ENCODE data around the gene HOXB2.

Gene HOXB2

GRCh38 chr17:48579760-48580554 lies 35.0 kb upstream of the HOXB2 start:
- no peak overlapping the region for H3K4me3 ChIP-seq (ENCODE audit: low read depth, low read length)
- DNase-seq (ENCODE audit: low read depth) = no peak

DNA sequence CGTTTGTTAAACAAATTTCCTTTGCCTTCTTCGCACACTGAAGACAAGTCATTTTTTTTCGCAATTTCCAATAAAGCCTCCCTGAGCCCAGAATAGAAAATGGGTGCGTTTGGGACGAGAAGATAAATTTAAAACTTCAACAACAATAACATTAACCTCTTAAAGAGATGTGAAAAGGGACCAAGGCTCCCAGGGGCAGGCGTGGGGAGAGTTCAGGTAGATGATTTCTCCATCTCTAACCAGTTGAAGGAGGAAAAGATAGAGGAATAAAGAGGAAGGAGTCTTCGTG lies 34.5 kb upstream of the HOXB2 start:
- DNase-seq (ENCODE audit: low read depth) = no peak
- peak overlapping the region; percentile 53 for H3K4me3 ChIP-seq (ENCODE audit: low read depth, low read length)

DNA sequence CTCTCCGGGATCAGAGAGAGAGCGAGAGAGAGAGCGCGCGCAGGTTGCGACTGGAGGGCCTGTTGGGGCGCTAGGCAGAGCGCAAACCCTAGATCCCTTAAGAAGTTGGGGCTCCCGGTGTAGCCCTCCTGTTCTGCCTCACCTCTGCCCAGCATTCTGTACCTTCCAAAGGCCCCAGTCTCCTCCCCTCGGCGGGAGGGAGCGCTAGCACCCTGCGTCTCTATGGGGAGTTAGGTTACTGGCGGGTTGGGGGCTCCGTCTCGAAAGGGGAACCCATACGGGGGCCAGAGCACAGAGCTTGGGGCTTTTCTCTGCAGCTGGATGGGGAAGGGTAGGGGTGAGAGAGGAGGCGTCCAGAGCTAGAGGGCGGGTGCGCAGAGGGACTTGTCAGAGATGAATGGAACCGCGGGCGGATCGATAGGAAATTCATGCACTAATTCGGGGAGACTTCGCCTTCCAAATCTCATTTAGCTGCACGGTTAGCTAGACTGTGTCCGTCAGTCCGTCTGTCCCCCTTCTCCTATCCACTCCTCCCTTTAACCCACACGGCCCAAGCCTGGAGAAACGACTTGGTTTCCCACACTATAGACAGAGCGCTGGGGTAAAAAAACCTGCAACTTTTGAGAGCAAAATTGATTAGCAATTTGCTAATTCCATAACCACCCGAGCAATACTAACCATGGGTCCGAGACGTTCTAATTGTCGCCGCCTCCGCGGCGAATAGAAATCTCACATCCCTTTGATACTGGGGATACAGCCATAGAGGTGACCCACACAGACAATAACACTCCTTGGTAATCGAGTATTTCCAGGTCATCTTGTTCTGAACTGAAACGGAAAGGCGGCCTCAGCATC lies 33.9 kb upstream of the HOXB2 start:
- peak overlapping the region; percentile 53 for H3K4me3 ChIP-seq (ENCODE audit: low read depth, low read length)
- DNase-seq (ENCODE audit: low read depth) = no peak

- H3K4me3 ChIP-seq (ENCODE audit: low read depth, low read length) = peak within 1 kb of the TSS; percentile 53
- no peak for DNase-seq (ENCODE audit: low read depth)
Observed at GRCh38 chr17:48577946-48578615, 33.2 kb upstream of the HOXB2 start, which contains the start of gene HOXB4. HOXB4 (minus strand) TSS chr17:48578350; CDS start chr17:48578319, 31 bp downstream.

DNA sequence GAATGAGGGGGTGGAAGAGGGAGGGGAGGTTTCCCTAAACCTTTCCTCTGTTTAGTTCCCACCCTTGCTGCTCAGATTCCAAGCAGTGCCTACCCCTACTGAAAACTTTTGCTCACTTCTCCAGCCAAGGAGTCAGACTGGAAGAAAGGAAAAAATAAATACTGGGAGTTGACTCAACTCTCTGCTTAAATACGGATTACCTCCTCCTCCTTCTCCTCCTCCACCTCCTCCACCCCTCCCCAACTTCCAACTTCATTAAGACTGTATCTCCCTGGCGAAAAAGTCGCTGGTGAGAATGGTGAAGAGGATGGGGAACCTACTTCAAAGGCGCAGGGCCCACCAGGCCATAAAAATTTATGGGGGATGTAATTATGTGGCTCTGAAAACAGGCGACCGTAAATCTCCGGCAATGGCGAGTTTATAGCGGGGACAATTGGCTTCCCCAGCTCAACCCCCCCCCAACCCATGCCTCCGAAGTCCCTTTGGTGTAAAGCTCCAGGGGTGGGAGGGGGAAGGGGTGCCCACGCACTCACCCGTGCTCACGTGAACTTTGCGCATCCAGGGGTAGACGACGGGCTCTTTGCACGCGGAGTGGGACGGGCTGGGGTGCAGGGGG lies 32.5 kb upstream of the HOXB2 start:
- H3K4me3 ChIP-seq (ENCODE audit: low read depth, low read length) = peak overlapping the region; percentile 53
- no peak for DNase-seq (ENCODE audit: low read depth)

DNA sequence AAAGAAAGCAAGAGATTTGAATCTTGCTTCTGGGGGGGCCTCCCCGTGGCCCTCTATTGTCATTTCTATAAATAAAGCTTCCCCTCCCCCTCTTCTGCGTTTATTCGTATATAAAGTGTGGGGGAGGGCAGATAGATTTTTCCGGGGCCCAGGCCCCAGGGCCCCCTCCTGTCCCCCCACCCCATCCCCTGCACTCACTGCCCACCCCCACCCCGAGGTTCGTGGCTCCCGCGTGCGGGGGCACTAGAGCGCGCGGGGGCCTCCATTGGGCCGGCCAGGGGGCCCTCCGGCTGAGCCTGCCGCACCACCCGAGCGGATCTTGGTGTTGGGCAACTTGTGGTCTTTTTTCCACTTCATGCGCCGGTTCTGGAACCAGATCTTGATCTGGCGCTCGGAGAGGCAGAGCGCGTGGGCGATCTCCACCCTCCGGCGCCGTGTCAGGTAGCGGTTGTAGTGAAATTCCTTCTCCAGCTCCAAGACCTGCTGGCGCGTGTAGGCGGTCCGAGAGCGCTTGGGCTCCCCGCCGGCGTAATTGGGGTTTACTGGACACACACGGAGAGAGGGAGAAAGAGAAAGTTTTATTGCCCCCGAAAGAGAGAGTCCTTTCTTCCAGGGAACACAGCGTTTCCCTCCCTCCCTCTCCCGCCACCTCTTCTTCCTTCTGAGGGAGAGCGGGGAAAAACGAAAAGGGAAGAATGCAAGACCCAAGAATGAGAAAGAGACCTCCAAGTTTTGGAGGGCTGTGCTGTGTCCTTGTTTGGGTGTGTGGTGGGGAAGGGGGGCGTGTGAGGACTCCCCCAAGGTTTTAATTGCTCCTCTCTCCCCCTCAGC lies 31.8 kb upstream of the HOXB2 start:
- no peak for DNase-seq (ENCODE audit: low read depth)
- H3K4me3 ChIP-seq (ENCODE audit: low read depth, low read length) = peak overlapping the region; percentile 53

DNA sequence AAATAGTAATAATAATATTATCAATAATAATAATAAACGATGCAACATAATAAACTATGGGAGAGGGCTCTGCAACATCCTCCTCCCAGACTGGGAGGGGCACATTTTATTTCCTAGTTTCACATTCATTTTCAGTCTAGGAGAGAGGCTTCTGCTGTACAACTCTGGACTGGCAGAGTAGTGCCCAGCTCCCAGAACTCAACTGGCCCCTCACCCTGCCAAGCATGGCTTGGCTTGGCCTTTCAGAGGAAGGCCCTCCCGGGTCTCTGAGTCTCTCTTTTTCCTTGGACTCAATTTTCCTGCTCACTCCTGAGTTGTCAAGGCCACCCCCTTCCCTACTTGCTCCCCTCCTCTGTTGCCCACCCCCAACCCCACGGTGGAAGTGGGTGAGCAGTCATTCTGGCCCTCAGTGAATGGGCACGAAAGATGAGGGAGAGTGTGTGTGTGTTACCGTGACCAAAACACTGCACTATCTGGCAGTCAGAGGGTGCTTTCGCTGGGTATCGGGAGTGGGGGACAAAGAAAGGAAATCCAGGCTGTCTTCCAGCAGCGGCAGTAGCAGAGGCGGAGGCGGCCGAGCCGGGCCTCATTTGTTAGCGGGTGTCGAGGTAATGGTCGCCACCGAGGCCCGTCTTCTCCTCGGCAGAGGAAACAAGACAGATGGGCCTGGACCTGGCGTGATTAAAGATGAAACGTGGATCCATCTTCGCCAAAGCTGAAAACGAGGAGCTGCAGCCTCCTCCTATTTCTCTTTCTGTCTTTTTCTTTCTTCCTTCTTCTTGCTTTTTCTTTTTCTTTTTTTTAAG lies 31.0 kb upstream of the HOXB2 start:
- H3K4me3 ChIP-seq (ENCODE audit: low read depth, low read length) = peak overlapping the region; percentile 1

DNA sequence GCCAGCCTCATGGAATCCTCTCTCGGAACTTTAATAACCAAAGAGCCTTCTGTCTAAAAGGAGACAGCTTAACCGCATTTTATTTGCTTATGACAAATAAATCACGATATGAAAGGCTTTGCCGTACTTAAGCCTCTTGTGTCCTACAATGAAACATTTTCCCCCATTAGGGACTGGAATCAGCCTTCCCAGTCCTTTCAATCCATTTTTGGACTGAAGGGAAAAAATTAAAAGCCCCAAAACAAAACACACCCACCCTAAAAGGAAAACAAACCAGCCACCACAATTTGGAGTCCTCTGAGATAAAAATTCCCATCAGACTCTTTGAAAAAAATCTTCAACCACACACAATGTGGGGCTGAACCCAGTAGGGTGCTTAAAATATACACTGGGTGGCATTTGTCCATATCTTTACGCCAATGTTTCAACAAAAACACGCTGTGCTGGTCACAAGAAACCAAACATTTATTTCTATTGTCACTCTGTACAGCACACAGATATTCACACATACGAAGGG lies 30.2 kb upstream of the HOXB2 start:
- no peak for DNase-seq (ENCODE audit: low read depth)
- H3K4me3 ChIP-seq (ENCODE audit: low read depth, low read length) = no peak overlapping the region

More for the DNA sequence above, 31.0 kb upstream of the HOXB2 start:
- no peak for DNase-seq (ENCODE audit: low read depth)

GRCh38 chr17:48574505-48575065 lies 29.7 kb upstream of the HOXB2 start:
- H3K4me3 ChIP-seq (ENCODE audit: low read depth, low read length) = peak overlapping the region; percentile 14
- DNase-seq (ENCODE audit: low read depth) = no peak

GRCh38 chr17:48571826-48572417 lies 27.0 kb upstream of the HOXB2 start:
- DNase-seq (ENCODE audit: low read depth) = no peak
- H3K4me3 ChIP-seq (ENCODE audit: low read depth, low read length) = no peak overlapping the region

GRCh38 chr17:48571024-48571818 lies 26.3 kb upstream of the HOXB2 start:
- no peak overlapping the region for H3K4me3 ChIP-seq (ENCODE audit: low read depth, low read length)
- DNase-seq (ENCODE audit: low read depth) = no peak

GRCh38 chr17:48570325-48571023 lies 25.6 kb upstream of the HOXB2 start:
- DNase-seq (ENCODE audit: low read depth) = no peak
- no peak overlapping the region for H3K4me3 ChIP-seq (ENCODE audit: low read depth, low read length)

DNA sequence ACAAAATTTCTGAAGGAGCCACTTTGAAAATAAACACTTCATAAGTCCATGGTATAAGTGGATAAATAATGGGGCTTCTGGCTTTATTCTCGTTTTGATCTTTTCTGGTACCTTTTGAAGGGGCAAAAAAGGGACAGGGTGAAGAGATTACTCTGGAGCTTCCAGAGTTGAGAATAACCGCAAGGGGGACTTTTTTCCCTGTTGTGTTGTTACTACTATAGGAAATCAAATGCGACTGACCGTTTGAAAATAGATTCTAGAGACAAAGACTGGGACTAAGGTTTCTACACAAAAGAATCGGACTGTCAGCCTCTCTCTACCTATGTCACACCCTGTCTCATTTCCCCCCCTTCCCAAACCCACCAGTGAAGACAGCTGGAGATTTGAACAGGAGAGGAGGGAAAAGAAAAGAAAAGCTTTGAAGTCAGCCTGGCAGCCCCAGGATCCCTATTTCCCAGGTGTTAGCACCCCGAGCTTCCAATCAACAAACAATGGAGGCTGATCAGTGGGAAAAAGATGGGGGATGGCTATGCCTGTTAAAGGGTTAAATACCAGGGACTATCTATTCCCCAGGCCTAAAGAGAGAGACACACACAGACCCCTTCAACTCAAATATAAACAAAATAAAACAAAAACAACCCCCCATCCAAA lies 24.9 kb upstream of the HOXB2 start:
- H3K4me3 ChIP-seq (ENCODE audit: low read depth, low read length) = no peak overlapping the region
- DNase-seq (ENCODE audit: low read depth) = no peak

GRCh38 chr17:48569240-48569582 lies 24.3 kb upstream of the HOXB2 start:
- no peak overlapping the region for H3K4me3 ChIP-seq (ENCODE audit: low read depth, low read length)
- DNase-seq (ENCODE audit: low read depth) = no peak

DNA sequence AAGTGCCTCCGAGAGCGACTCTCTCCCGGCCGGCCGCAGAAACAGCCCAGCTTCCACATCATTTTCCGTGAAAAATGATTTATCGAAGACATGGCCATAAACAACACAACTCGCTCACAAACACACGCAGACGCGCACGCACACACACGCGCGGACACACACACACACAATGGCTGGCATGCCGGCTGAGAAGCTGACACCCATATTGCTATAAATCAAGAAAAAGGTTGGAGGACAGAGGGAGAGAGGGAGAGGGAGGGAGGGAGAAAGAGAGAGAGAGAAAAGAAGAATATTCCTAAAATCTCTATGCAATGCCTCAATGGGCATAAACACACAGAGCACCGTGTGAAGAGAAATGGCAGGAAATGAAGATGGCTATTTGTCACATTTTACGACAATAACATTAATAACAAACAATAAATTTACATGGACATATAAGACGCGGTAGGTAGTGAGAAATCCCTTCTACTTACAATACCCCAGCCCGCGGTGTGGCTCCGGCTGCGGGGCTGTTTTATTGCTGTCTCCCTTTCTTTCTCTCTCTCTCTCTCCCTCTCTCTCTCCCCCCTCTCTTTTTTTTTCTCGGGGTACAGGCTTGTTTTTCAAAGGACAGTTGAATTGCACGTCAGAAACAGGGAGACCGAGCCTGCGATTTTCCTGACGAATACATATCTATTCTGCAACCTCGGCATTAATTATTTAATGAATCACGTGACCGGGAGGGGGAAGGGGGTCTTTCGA lies 23.8 kb upstream of the HOXB2 start:
- H3K4me3 ChIP-seq (ENCODE audit: low read depth, low read length) = no peak overlapping the region
- no peak for DNase-seq (ENCODE audit: low read depth)

Data from skeletal muscle cell (primary cell).